Measurements from ENCODE around the gene IQCK.

The IQCK gene

DNA sequence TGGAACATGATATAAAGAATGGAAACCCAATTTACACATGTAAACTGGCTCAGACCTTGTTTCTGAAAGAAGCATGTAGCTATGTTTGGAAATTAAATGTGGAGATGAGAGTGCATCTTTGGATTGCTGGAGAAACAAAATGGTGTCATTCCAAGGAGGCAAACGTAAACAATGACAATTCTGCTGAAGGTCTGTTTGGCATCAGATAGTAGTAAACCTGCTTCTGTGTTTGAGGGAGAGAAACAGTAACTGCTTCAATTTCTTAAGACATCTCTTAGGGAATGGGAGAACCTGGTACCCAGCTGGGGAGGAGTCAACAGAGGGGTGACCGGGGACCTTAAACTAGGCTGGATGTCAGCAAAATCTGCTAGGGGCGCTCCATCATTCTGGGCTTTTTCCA lies 143.1 kb downstream of the IQCK start:
- Histone ChIP-seq H3K36me3 (peaks cover 0 to 8% (median 4%) of the 10 kb centered on the region in 3 donors), H3K27me3 (no peaks in the 10 kb centered on the region), H3K4me3 (no peak overlapping the region), H3K27ac (no peak overlapping the region), H3K9me3 (no peaks in the 10 kb centered on the region), H3K4me1 (no peaks in the 10 kb centered on the region)
- DNase-seq, result no peak
- intact Hi-C loops (cut with DNase I; ENCODE audit: low total_unique reads), result no loop called here
- no peak for TF ChIP-seq CTCF (IDR thresholded peaks at IDR 0.05)

DNA sequence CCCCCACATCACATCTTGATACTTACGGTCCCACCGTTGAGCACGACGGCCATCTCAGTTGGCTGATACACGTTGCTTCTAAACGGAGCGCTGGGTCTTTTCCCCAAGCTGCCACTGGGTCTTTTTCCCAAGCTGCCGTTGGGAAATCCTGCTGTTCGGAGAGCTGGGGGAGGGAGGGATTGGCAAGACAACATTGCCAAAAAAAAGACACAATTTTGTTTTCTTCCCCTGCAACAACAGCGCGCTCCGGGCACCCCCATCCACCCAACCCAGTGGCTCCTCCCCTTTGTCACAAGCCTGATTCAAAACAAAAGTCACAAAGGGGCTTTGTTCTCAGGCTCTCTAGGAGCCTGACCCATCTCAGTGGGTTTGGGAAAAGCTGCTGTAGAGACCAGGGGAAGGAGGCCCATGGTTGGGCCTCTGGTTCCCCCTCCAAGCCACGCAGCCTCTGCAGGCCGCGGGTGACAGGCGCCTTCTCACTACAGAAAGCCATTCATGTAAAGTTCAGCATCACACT lies 143.8 kb downstream of the IQCK start:
- no peaks in the 10 kb centered on the region for H3K9me3 ChIP-seq
- TF ChIP-seq CTCF (IDR thresholded peaks at IDR 0.05), result no peak
- H3K4me1 ChIP-seq, result no peaks in the 10 kb centered on the region
- no peak overlapping the region for H3K27ac ChIP-seq
- H3K36me3 ChIP-seq, result peaks cover 0 to 8% (median 4%) of the 10 kb centered on the region in 3 donors
- H3K4me3 ChIP-seq, result no peak overlapping the region
- H3K27me3 ChIP-seq, result no peaks in the 10 kb centered on the region
- DNase-seq, result no peak
- intact Hi-C loops (cut with DNase I; ENCODE audit: low total_unique reads), result no loop called here

DNA sequence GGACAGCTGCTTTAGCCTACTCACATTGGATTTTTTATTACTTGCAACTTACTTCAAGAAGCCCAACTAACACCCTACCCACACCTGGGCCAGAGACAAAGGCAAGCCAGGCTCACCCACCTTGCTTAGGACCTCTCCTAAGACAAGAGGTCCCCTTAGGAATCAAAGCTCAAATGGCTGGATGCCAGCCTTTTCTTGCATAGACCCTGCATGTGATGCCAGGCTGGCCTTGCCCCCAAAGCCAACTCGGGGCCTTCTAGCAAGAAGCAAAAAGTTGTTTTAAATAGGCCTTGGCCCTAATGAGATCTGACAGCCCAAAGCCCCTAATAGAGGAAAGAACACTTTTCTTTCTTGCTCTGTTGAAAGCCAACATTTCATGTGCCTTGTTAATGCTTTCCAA lies 145.9 kb downstream of the IQCK start:
- no peaks in the 10 kb centered on the region for H3K9me3 ChIP-seq
- no peaks in the 10 kb centered on the region for H3K4me1 ChIP-seq
- H3K36me3 ChIP-seq, result no peaks in the 10 kb centered on the region
- intact Hi-C loops (cut with DNase I; ENCODE audit: low total_unique reads), result no loop called here
- no peak for TF ChIP-seq CTCF (IDR thresholded peaks at IDR 0.05)
- no peak for DNase-seq
- H3K27me3 ChIP-seq, result no peaks in the 10 kb centered on the region
- H3K27ac ChIP-seq, result no peak overlapping the region
- H3K4me3 ChIP-seq, result no peak overlapping the region

DNA sequence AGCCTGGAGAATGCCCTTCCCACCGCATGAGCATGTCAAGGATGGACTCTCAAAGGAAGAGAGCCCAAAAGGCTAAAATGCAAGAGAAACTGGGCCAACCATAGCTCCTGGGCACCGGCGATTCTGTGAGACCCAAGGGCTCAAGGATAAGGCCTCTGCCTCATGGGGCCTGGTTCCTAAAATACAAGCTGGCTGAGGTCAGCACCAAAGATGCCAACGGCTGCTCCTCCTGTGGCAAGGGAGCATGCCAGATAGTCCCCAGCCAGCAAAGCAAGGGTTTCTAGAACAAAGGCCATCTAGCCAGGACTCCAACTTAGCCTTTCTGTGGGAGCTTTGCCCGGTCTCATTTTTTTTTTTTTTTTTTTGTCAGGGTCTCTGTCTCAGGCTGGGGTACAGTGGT lies 146.5 kb downstream of the IQCK start:
- Histone ChIP-seq H3K36me3 (no peaks in the 10 kb centered on the region), H3K4me1 (no peaks in the 10 kb centered on the region), H3K9me3 (no peaks in the 10 kb centered on the region), H3K27me3 (no peaks in the 10 kb centered on the region), H3K27ac (no peak overlapping the region), H3K4me3 (no peak overlapping the region)
- no peak for TF ChIP-seq CTCF (IDR thresholded peaks at IDR 0.05)
- no peak for DNase-seq
- intact Hi-C loops (cut with DNase I; ENCODE audit: low total_unique reads), result no loop called here

GRCh38 chr16:19868421-19868820 lies 150.3 kb downstream of the IQCK start:
- no peak for TF ChIP-seq CTCF (IDR thresholded peaks at IDR 0.05)
- H3K4me3 ChIP-seq, result no peak overlapping the region
- no peaks in the 10 kb centered on the region for H3K9me3 ChIP-seq
- no peaks in the 10 kb centered on the region for H3K27me3 ChIP-seq
- H3K4me1 ChIP-seq, result no peaks in the 10 kb centered on the region
- no peak overlapping the region for H3K27ac ChIP-seq
- intact Hi-C loops (cut with DNase I; ENCODE audit: low total_unique reads), result no loop called here
- no peak for DNase-seq
- H3K36me3 ChIP-seq, result peaks cover 0 to 13% (median 9%) of the 10 kb centered on the region in 3 donors

DNA sequence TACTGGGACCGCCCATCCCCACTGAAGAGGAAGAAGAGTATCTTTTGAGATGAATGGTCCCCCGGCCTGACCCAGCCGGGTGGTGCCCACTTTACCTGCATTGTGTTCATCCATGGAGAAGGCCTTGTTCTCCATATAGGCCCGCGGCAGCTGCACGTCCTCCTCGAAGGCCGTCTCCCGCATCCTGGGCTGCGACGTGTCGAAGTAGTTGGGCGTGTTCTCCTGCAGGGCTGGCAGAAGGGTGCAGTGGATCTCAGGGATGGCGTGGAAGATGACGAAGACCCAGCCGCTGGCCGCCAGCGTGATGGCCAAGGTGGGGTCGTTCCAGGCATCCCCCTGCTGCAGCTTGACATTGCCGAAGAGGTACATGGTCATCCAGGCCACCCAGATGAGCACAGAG lies 153.7 kb downstream of the IQCK start:
- Histone ChIP-seq H3K27ac (no peak overlapping the region), H3K27me3 (no peaks in the 10 kb centered on the region), H3K4me3 (no peak overlapping the region), H3K36me3 (peaks cover 0 to 13% (median 9%) of the 10 kb centered on the region in 3 donors), H3K9me3 (no peaks in the 10 kb centered on the region), H3K4me1 (no peaks in the 10 kb centered on the region)
- DNase-seq, result no peak
- intact Hi-C loops (cut with DNase I; ENCODE audit: low total_unique reads), result no loop called here
- no peak for TF ChIP-seq CTCF (IDR thresholded peaks at IDR 0.05)
